WI38 (cell line): ENCODE results near the gene KCND3.

Experiments
- H3K4me3 ChIP-seq: 2 replicates; pipeline ENCODE4 v1.5.1; 2011; ENCODE audit warnings: low read depth, mild to moderate bottlenecking, control low read depth, low read length
- TF ChIP-seq, protein P1 (sequence below): IDR thresholded peaks from 2 replicates; pipeline ENCODE4 v1.5.1; 2012; ENCODE audit warnings: low read depth, mild to moderate bottlenecking, control low read depth, low read length

The KCND3 gene

DNA sequence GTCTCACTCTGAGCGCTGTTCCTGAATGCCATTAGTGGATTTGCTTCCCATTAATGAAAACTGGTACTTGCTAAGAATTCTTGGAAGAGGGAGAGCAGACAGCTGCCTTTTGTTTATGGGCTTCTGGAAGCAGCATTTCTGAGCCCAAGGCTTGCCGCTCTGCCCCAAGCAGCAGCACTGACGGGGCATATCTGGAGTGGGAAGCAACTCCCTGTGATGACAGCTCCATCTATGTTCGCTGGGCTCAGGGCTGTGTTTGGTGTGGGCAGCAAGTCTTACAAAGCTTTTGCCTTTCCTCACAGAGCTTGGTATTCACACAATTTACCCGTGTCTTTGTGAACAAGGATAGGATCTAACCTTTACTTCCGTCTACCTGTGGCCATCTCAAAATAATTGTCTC, 161.5 kb downstream of the KCND3 start:
- TF ChIP-seq, protein P1, sequence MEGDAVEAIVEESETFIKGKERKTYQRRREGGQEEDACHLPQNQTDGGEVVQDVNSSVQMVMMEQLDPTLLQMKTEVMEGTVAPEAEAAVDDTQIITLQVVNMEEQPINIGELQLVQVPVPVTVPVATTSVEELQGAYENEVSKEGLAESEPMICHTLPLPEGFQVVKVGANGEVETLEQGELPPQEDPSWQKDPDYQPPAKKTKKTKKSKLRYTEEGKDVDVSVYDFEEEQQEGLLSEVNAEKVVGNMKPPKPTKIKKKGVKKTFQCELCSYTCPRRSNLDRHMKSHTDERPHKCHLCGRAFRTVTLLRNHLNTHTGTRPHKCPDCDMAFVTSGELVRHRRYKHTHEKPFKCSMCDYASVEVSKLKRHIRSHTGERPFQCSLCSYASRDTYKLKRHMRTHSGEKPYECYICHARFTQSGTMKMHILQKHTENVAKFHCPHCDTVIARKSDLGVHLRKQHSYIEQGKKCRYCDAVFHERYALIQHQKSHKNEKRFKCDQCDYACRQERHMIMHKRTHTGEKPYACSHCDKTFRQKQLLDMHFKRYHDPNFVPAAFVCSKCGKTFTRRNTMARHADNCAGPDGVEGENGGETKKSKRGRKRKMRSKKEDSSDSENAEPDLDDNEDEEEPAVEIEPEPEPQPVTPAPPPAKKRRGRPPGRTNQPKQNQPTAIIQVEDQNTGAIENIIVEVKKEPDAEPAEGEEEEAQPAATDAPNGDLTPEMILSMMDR: no peak
- no peak overlapping the region for H3K4me3 ChIP-seq

DNA sequence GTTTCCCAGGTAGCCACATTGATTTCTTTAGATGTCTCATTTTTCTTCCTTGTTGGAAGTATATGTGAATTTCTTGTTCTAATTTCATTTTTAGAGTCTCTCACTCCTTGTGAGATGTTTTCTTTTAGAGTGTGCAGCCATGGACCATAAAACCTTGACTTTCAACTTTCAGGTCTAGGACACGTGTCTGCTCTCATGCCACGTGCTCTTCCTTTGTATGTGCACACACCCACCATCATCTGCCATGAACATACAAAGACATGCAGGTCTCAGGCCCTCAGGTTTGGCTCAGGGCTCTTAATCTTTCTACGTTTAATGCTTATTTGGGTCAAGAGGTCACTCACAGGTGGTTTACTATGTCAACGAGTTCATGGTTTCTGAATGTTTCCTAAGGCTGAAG, 163.2 kb downstream of the KCND3 start:
- H3K4me3 ChIP-seq: no peak overlapping the region
- TF ChIP-seq, protein P1: no peak

DNA sequence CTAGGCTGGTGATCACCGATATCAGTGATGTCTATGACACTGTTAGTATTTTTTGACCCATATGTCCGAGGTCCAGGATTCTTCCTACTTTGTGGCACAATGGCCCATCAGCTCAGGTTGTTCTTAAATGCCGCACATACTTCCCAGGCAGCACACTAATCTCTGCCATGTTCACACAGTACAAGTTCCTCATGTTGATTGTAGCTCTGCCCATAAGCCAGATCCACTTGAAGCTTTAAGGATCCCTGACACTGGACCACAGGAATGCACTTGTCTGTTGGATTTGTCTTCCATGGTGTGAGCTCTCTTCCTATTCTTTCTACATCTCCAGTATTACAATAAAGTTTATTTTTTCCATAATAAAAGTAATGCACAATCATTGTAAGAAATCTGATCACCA, 164.3 kb downstream of the KCND3 start:
- TF ChIP-seq, protein P1: no peak
- H3K4me3 ChIP-seq: no peak overlapping the region

DNA sequence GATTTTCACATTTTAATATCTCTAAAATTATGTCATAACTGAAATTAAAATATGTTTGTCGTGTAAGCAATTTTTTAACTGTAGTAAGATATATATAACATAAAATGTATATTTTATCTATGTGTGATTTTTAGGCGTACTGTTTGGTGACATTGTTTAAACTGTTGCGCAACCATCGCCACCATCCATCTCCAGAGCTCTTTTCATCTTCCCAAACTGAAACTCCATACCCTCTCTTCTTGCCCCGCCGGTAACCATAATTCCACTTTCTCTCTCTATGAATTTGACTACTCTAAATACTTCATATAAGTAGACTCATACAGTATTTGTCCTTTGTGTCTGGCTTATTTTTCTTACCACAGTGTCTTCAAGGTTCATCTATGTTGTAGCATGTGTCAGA, 167.3 kb downstream of the KCND3 start:
- TF ChIP-seq, protein P1: no peak
- H3K4me3 ChIP-seq: no peak overlapping the region

DNA sequence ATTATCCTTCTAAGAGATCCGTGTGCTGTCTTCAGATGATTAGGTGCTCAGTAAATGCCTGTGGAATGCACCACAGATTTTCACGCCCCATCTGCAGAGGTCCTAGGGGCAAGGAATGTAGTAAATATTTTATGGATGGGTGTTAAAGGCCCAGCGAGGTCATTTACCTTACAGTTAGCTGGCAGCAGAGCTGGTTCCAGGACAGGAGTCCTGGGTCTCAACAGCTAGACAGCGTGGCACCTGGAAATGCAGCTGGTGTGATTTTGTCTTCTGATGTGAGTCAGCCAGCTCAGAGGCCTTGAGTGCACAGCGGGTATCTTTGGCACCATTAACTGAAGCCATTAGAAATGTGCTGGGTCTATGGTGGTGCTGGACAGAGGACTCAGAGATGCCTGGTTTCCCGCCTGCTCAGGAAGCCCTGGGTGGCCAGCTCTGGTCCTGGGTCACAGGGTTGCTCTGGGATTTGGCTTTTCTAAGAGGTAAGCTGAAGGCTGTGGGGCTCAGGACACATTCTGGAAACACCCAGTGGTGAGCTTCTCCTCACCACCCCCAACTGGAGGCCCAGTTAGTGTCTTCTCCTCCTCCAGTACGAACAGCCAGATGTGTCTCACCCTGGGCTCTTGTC, 168.2 kb downstream of the KCND3 start:
- no peak overlapping the region for H3K4me3 ChIP-seq
- TF ChIP-seq, protein P1: no peak

DNA sequence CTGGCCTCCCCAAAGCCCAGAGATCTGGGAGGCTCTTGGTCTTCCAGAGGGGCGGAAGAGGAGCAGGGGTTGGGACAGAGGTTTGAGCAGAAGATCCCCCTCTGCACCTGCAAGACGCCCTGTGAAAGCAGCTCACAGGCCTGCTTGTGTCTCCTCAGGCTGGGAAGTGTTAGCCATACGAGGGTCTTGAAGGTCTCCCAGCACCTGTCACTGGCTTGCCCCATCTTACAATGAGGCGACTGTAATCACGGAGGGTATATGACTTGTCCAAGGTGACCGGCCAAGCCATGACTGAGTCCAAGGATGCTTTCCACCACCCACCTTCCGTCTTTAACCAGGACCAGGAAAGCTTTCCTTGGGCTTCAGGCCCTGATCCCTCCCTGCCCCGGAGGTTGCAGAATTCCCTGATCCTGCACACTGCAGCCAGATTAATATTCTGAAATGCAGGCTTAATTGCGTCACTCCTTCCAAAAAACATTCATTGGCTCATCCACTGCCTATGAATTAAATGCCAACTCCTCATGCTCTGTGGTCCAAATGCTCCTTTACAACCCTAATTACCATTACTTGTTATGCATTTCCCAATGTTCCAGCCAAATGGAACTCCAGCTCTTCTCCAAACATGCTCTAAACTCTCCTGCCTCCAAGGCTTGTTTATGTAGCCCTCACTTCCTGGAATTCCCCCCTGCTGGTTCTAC, 169.8 kb downstream of the KCND3 start:
- TF ChIP-seq, protein P1: no peak
- H3K4me3 ChIP-seq: no peak overlapping the region

DNA sequence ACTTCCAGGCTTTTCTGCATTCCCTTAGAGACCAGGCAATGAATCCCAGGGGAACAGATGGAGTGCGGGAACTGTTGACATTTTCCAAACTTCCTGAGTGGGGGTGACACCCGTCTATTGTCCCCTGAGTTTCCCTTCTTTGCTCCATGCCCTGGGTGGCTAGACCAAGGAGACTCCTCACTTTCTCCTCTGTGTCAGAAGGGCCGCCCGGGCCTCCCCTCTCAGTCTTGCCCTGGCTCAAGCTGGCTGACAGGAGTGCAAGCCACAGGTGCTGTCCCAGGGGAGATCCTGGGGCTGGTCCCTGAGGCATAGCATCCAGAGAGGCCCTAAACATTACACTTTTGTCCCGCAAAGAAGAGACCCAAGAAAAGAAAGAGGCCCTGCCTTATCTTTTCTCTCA, 170.9 kb downstream of the KCND3 start:
- TF ChIP-seq, protein P1: no peak
- H3K4me3 ChIP-seq: no peak overlapping the region
